Vagina (tissue), 2 donors: ENCODE data around the gene HNRNPC.

Source experiments
- POLR2A ChIP-seq, 2 donors: fragments of 450-650 bp; IDR thresholded peaks; one replicate each; pipeline ENCODE4 v1.6.1; 2017; ENCODE audit warnings: antibody characterized with exemption in 2 of 2, mild to moderate bottlenecking in 2 of 2, moderate library complexity in 2 of 2
- TF ChIP-seq, protein P1 (sequence below), 3 experiments: fragments of 450-650 bp in 2 of 3; fragments of 200-600 bp in 1 of 3; sonication (generic) in 1 of 3; IDR thresholded peaks; one replicate each; pipeline ENCODE4 v1.5.1; 2017 to 2019; ENCODE audit warnings: antibody characterized with exemption in 3 of 3, mild to moderate bottlenecking in 2 of 3, moderate library complexity in 2 of 3

DNA sequence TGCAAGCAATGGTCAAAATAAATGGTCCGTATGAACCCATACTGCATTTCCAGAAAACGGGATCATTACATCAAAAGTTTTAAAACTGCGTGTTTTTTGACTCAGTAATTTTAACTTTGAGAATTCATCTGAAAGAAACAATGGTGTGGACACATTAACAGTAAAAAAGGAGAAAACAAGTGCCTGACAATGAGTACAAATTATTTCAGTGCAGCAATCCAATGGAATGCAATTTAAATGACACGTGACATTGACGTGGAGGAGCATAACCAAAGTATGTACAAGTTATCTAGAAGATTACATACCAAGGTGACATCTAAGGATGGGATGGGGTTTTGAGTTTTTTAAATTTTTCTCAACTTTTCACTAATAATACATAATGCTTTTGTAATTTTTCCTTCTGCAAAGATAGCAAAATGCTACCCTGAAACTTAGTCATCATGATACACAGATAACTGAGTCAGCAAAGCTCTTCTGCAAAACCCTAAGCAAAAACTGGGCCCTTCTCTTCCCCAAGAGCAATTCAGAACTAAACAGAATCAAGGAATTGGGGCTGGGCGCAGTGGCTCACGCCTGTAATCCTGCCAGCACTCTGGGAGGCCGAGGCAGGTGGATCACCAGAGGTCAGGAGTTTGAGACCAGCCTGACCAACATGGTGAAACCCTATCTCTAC, 20.4 kb downstream of the HNRNPC start:
- TF ChIP-seq POLR2A (IDR thresholded peaks at IDR 0.05), result no peak
- TF ChIP-seq, protein P1, sequence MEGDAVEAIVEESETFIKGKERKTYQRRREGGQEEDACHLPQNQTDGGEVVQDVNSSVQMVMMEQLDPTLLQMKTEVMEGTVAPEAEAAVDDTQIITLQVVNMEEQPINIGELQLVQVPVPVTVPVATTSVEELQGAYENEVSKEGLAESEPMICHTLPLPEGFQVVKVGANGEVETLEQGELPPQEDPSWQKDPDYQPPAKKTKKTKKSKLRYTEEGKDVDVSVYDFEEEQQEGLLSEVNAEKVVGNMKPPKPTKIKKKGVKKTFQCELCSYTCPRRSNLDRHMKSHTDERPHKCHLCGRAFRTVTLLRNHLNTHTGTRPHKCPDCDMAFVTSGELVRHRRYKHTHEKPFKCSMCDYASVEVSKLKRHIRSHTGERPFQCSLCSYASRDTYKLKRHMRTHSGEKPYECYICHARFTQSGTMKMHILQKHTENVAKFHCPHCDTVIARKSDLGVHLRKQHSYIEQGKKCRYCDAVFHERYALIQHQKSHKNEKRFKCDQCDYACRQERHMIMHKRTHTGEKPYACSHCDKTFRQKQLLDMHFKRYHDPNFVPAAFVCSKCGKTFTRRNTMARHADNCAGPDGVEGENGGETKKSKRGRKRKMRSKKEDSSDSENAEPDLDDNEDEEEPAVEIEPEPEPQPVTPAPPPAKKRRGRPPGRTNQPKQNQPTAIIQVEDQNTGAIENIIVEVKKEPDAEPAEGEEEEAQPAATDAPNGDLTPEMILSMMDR (IDR thresholded peaks at IDR 0.05), result no peak
